GM19328 (cell line): Measurements from ENCODE around the gene IYD.

Experiments used
- ATAC-seq: cut with Tn5 transposase; IDR thresholded peaks from one replicate; pipeline ENCODE4 v1.9.1; 2021; ENCODE audit warnings: mild to moderate bottlenecking, moderate library complexity; ENCODE audit not compliant: unreplicated experiment

The IYD gene

DNA sequence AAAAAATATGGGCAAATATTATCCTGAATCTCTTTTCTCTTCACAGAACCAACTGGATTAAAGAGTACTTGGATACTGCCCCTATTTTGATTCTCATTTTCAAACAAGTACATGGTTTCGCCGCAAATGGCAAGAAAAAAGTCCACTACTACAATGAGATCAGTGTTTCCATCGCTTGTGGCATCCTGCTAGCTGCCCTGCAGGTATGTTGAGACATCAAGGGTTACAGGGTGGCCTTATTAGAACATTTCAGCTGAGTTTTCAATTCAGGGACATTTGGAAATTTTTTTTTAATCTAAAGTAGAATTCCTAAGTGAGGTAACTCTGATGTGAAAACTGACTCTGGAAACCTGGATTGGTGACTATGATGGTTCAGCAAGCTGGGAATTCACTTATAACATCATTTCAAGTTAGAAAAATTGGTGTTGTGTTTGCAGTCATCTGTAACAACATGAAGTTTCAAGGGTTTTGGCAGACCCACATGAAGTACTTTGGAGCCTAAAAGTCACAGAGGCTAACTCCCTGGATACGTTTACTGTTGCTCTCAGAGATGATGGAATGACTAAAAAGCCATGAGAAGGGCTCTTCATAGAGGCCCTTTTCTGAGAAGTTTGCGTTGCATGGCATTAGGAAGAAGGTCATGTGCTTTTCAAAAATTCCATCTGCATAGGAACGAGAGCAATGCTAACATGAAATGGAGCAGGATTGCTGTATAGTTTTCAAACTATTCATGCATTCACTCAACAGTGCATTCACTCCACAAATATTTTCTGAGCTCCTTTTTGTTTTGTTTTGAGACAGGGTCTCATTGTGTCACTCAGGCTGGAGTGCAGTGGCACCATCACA, 25.5 kb downstream of the IYD start:
- ATAC-seq, result no peak

DNA sequence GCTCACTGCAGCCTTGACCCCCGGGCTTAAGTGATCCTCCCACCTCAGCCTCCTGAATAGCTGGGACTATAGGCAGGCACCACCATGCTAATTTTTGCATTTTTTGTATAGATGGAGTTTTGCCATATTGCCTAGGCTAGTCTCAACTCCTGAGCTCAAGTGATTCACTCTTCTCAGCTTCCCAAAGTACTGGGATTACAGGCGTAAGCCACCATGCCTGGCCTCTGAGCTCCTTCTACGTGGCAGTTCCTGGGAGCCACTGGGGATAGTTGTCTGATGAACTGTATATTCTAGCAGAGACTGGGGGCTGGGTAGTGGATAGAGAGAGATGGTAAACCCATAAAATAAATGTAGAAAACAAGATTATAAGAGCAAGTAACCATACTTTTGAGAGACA, 26.1 kb downstream of the IYD start:
- no peak for ATAC-seq

DNA sequence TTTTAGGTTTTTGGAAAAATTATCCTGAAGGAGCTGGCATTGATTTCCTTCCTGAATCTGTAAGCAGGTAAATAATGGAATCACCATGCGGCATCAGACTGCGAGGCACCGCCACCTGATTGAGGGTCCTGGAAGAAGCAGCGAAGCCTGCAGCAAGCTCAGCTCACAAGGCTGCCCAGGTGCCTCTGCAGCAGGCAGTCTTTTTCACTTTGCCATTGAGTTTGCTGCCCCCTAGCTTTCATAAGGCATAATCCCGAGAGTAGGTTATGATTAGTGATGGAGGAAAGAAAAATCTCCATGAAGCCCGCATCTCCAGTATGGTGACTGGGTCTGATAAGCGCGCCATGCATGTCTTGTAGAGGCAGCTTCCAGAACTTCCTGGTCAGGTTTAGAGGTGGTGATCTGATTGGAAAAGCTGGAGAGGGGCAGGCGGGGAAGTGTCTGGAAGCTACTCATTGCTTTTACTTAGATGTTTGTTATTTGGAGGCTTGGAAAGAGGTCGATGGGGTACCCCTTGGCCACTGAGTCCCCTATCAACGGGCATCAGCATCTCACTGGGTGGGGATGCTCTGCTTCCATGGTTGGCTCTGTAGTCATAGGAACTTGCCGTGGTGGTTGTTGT, 26.7 kb downstream of the IYD start:
- ATAC-seq, result no peak

DNA sequence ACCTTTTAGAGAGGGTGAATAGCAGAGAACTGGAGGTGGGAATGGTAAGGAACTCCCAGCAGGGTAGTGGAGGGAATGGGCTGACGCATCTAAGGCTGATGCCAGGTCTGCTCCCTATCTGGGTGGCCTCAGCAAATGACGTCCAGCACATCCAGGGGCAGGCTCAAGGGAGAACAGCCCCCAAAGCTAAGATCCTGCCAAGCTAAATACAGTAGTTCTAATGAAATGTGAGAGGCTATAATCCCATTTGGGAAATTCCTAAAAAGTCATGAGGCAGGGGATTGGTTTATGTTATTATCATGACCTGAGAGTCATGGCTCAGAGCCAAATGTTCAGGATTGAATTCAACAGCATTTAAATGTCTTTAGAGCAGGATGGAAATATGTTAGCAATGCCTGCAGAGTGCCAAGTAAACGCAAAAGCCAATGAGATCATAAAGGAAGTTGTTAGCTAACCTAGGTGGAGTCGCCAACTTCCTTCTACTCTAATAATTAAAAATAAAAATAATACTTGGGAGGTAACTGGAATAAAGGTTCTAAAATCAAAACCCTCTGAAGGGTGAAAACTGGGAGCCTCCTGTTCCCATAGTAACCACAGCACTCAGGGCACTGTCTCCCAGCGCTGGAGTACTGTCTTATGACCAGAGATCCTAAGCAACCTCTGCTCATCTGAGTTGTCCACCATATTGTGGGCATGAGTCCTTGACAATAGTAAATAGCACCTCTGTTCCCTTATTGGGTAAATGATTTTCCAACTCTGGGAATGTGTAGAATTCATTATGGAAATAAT, 34.8 kb downstream of the IYD start:
- no peak for ATAC-seq

DNA sequence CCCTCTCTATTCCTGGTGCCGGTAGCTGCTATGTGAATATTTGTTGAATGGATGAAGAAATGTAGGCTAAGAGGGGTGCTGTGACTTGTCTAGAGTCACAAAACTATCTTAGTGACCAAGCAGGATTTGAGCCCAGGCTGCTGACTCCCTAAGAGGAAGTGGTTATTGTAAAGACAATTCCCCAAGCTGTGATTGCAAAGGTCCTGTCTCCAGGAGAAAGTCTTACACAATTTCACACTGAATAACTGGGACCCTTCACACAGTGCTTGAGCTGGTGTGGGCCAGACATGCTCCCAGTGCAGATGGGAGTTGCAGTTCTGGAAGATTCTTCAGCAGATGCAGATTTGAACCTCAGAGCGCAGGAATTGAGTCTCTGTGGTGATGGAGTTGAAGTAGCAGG, 38.1 kb downstream of the IYD start:
- ATAC-seq, result no peak

DNA sequence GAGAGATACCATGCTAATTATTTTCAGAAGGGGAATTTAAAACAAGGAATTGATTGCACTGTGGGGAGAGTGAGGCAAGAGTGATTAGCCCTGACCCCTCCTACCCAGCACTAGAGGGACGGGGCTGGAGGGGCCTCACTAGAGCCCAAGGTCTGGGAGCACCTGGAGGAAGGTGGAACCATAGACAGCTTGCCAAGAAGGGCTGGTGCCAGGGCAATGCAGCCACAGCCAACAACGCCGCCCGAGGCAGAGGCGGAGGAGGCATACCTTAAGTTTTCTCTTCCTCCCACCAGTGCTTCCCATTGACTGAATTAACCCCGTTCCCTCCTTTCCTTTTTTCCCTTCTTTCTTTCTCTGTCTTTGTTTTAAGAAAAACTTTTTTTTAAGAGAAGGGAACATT, 40.0 kb downstream of the IYD start:
- ATAC-seq, result no peak

DNA sequence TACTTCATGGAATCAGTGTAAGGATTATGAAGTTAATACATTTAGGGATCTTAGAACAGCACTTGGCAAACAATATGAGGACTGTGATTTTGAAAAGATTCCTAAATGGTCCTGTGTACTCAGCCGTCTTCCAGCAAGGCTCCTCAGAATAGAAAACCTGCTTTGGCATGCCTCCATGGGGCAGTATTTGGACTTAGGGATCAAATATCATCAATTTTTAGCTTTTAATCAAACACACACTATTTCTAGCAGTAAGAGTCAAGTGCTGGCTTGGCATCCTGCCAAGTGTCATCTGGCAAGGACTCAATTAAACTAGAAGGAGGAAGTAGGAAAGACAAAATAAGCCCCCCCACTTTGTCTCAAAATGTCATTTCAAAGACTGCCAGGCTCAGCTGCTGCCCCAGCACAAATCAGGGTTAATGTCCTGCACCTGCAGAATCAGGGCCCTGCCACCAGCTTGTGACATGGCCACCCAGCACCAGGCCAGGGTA, 40.8 kb downstream of the IYD start:
- no peak for ATAC-seq

DNA sequence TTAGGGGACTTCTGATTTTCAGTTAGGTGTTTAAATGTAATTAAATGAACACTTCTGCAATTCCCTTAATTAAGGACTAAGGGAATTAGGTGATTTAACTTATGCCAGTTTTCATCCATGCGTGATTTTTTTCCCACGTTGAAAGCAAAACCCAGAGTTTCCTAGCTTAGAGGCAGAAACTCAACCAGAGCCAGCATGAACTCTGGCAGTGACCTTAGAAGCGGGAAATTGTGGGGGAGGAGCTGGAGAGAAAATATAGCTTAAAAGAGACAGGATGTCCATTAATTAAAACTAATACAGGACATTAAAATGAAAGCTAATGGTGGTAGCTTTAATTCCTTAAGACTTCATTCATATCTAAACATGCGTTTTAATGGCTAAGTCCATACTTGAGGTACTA, 41.6 kb downstream of the IYD start:
- no peak for ATAC-seq

DNA sequence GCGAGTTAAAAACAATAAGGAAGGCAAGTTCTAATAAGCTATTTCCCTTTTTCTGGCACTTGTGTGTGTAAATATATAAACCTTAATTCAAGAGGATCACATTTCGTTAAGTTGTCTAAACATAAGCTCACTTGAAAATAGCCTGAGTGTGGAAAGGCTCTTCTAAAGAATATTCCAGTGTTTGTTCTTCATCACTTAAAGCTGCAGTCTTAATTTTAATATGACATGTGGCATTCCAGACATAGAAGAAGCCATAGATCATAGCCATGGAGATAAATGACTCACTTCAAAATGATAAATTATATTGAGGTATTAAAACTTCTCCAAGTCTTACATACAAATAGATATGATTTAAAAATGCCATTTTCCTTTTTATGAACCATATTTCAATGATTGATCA, 42.1 kb downstream of the IYD start:
- no peak for ATAC-seq

DNA sequence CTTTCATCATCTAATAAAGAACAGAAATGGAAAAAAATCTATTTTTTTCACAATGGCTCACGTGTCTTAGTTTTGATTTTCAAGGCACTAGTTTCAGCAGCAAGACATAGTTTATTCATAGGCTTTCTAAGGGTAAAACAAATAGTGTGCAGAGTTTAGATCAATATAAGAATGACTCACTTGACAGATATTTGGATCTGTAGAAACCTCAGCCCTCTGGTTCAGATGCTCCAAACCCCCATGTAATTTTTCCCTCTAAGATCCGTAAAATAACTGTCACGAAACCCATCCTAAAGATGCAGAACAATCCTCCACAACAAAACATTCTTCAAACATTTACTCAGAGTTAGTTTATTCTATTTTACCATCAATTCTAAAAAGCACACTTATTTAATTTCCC, 43.4 kb downstream of the IYD start:
- no peak for ATAC-seq

DNA sequence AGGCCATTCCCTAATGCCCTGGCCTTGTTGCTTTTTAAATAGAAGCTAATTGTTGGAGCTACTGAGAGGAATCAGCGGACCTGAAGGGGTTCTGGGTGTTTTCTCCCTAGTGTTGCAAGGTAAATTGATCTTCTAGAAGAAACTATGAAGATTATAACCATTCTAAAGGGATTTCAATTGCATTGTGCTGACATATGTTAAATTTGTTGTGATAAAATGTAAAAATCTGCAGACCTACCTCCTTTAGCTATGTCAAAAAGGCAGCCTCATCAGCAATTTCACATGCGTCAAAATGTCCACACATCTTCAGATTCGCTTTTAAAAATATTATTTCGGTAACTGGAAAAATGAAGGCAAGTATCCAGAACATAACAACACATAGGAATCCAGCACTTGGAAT, 44.4 kb downstream of the IYD start:
- no peak for ATAC-seq

DNA sequence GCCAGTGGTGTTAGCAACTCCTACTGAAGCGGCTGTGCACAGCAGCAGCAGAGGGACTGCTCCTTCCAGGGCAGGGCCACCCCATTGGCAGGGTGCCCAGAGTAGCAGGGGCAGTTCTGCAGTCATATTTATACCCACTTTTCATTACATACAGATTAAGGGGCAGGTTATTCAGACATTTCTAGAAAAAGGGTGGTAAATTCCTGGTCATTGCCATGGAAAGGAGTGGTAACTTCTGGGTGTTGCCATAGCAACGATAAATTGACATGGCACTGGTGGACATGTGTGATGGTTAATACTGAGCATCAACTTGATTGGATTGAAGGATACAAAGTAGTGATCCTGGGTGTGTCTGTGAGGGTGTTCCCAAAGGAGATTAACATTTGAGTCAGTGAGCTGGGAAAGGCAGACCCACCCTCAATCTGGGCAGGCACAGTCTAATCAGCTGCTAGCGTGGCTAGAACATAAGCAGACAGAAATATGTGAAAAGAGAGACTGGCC, 45.0 kb downstream of the IYD start:
- ATAC-seq, result no peak

DNA sequence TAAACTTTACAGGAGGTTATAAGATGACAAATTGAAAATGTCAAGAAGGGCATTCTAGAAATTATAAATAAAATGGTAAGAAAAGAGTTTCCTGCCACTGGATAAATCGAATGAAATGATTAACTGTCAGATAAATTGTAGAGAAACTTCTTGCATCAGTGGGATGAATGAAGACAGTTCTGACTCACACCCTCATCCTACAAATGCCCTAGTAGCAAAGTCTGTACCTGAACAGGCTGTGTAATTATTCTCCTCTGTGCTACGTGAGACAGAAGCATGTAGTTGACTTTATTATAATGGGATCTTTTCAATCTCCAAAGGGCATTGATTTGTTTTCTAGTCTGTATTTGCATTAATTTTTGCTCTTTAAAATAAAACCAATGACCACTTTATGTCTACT, 47.3 kb downstream of the IYD start:
- no peak for ATAC-seq

DNA sequence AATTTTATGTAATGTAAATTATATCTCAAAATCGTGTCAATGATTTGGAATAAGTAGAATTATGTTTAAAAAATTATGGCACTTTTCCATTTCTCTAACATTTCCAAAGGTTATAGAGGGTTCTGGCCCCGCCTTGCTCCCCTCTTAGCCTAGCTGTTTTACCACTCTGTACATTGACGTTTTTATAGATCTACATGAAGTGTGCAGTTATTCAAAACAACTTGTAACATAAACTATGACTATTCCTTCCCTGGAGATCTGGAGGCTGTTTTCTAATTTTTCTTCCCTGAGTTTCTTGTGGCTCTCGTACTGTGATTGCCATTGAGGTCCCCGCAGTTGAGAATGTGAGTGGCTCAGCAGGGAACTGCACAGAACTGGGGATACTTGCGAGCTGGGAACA, 48.4 kb downstream of the IYD start:
- ATAC-seq, result no peak

DNA sequence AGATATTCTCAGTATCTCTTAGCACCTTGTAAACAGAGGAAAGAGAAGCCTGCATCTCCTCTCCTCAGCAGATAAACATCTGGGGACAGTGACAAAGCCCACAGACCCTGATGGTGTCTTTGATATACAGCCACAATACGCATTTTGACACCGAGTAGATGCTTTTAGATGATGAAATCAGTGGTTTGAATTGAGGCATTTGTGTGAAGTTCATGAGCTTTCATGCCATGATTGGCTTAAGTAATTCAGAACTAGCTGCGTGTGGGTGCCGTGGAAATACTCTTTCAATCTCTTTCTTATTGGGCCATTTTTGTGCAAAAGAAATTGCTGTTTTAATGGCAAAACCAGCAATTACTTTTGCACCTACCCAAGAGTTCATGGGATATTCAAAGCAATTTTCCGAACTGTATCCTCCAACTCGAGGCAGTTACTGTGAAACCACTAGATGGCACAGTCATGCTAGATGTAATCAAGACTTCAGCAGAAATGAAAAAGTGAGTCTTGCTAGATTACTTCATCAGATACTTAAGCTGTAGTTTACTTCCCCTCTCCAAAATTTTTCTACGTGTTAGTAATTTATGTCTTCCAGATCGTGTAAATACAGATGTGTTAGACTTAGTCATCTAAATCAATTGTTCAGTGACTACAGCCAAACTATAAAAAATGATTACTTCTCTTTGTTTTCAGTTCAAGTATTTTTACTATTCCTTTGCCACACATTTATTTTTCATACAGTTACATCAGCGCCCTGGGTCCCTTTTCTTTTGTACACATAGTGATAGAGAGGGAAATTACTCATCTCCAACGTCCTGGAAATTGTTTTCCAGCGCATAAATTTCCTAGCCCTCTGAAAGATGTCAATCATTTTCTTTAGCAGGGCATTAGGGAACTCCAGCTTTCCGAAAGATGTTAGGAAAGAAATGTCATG, 49.4 kb downstream of the IYD start:
- ATAC-seq, result no peak

DNA sequence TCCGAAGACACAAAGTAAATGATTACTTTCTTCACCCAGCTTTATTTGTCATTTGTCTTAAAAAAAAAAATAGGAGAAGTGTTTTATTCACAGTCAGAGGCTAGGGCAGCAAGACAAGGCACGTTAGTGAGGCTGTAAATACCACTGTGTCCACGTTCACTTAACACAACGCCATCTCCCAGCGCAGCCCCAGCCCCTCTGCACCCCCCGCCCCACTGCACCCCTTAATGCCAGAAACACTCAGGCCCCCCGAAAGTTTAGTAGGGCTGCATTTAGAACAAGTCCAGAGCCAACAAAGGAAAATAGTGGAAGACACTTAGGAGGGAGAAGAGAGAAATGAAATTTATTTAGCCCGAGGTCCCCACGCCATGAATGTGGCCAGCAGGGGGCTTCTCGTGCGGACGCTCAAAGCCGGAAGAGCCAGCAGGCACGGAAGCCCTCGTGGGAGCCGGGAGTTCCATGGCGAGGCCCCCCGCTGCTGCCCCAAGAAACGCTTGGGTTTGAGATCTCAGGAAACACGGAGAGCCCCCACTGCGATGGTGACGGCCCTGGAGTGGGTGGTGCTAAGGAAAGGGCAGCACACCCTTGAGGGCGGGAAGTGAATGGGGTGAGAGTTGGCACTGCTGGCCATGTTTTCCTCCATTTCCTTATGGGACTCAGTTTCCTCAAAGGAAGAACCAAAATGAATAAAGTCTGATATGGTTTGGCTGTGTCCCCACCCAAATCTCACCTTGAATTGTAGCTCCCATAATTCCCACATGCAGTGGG, 50.2 kb downstream of the IYD start:
- no peak for ATAC-seq

DNA sequence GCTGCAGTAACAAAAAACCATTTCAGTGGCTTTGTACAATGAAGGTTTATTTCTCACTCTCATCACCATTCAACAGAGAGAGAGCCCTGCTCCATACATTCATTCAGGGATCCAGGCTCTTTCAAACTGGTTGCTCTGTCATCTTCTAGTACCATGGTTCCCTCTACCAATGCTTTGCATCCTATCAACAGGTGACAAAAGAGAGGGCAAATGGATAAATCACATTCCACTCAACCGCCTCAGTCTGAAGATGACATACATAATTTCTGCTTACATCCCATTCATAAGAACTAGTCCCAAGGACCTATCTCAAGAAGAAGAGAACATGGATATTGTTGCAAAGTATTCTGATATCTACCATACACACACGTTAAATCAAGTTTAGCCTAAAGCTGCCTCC, 51.6 kb downstream of the IYD start:
- no peak for ATAC-seq

DNA sequence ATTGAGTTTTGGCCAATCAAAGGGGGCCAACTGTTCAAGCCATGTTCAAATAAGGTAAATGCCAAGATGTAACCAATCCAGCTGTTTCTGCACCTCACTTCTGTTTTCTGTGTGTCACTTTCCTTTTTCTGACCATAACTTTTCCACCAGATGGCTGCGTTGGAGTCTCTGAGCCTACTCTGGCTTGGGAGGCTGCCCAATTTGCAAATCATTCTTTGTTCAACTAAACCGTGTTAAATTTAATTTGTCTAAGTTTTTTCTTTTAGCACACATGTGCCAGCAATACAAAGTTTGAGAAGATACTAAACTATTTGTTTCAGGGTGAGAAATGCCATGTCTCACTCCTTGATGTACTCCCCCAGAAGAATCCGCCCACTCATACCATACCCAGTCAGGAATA, 52.1 kb downstream of the IYD start:
- ATAC-seq, result no peak

DNA sequence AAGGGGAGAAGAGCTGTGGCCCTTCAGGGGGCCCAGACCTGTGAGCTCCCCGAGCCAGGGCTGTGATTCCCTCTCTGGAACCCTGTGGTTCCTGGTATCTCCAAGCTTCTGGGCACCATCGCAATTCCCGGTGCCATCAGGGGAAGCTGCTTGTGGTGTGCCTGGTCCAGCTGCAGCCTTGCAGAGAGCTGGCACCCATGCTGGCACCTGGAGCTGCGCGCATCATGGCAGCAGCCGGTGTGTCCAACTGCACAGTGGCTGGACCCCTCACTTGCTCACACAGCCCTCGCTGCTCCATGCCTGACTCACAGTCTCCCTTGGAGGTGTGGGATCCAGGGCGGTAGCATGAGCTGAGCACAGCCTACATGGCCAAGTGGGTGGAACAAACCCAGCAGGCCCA, 56.7 kb downstream of the IYD start:
- ATAC-seq, result no peak

DNA sequence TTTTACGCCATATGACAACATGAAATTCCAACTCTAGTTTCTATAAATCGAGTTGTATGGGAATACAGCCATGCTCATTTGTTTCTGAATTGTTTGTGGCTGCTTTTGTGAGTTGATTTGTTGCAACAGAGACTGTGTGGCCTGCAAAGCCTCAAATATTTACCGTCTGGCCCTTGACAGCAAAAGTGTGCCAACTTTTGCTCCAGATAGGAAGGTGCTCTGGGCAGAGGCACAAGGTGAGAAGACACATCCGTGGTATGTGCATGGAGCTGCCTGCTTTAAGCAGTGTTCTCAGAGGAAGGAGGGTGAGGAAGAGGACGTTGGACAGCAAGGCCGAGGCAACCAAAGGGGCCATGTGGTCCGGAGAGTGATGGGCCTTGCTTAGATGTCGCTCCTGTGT, 57.4 kb downstream of the IYD start:
- no peak for ATAC-seq
